Gastroesophageal sphincter (tissue), 3 donors: ENCODE measurements around the gene HSP90AB1.

ENCODE experiments used
- CTCF ChIP-seq, 4 experiments: fragments of 200-600 bp in 2 of 4; fragments of 450-650 bp in 2 of 4; sonication (generic) in 1 of 4; IDR thresholded peaks; one replicate each; pipeline ENCODE4 v1.5.1; 2017 to 2019; ENCODE audit warnings: antibody characterized with exemption in 4 of 4, mild to moderate bottlenecking in 2 of 4, moderate library complexity in 2 of 4
- EP300 ChIP-seq: sonication (generic); formaldehyde crosslinking; IDR thresholded peaks from one replicate; pipeline ENCODE4 v1.6.1; 2017; ENCODE audit warnings: antibody characterized with exemption, mild to moderate bottlenecking
- POLR2A ChIP-seq, 2 donors: fragments of 450-650 bp; IDR thresholded peaks; one replicate each; pipeline ENCODE4 v1.6.1; 2017; ENCODE audit warnings: antibody characterized with exemption in 2 of 2, mild to moderate bottlenecking in 2 of 2, moderate library complexity in 1 of 2
- POLR2AphosphoS5 ChIP-seq: sonication (generic); formaldehyde crosslinking; IDR thresholded peaks from one replicate; pipeline ENCODE4 v1.6.1; 2017; ENCODE audit warnings: antibody characterized with exemption

GRCh38 chr6:44199883-44200282 lies 47.0 kb upstream of the HSP90AB1 start:
- no peak for TF ChIP-seq CTCF (IDR thresholded peaks at IDR 0.05)
- no peak for TF ChIP-seq POLR2A (IDR thresholded peaks at IDR 0.05)
- no peak for TF ChIP-seq EP300
- TF ChIP-seq POLR2AphosphoS5 = no peak
